GM23338 (cell line): ENCODE data around the gene ZNF76. TPM values are rescaled to one million over a fixed set of nuclear protein-coding genes. Genes with fewer than 3 reads are reported as not detected.
"Not testable (repeated sequence)": the region's sequence is repeated elsewhere in the genome, so short reads cannot be mapped to it uniquely, and the experiment has no call there.

Experiments
- ATAC-seq: fragments of 200-7000 bp; cut with Tn5 transposase; 3 replicates; pipeline ENCODE4 v1.9.1; 2020
- DNase-seq: peaks from one replicate; pipeline ENCODE4 v3.0.0-alpha.2; 2015; ENCODE audit warnings: low spot score
- H2AFZ ChIP-seq: fragments of 200-600 bp; sonication (generic); 2 replicates; pipeline ENCODE4 v1.8.0; 2016; ENCODE audit warnings: antibody characterized with exemption, mild to moderate bottlenecking, moderate library complexity
- H3F3A ChIP-seq: fragments of 200-600 bp; sonication (generic); replicated peaks from 2 replicates; pipeline ENCODE4 v1.8.0; 2017; ENCODE audit warnings: antibody characterized with exemption, mixed run types, low read depth
- H3K27ac ChIP-seq: fragments of 200-600 bp; sonication (generic); 2 replicates; pipeline ENCODE4 v1.6.1; 2016; ENCODE audit warnings: low read depth
- H3K27me3 ChIP-seq: fragments of 200-600 bp; sonication (generic); 2 replicates; pipeline ENCODE4 v1.8.0; 2016; ENCODE audit warnings: mild to moderate bottlenecking, mixed run types, moderate library complexity; ENCODE audit not compliant: insufficient read depth
- H3K36me3 ChIP-seq: fragments of 200-600 bp; sonication (generic); 2 replicates; pipeline ENCODE4 v1.8.0; 2016; ENCODE audit warnings: mild to moderate bottlenecking; ENCODE audit not compliant: insufficient read depth
- H3K4me1 ChIP-seq: fragments of 200-600 bp; sonication (generic); 2 replicates; pipeline ENCODE4 v1.8.0; 2016; ENCODE audit warnings: mild to moderate bottlenecking, moderate library complexity; ENCODE audit not compliant: insufficient read depth
- H3K4me2 ChIP-seq: fragments of 200-600 bp; sonication (generic); 2 replicates; pipeline ENCODE4 v1.7.1; 2017; ENCODE audit warnings: mixed run types
- H3K4me3 ChIP-seq: fragments of 200-600 bp; sonication (generic); 2 replicates; pipeline ENCODE4 v1.6.1; 2016; ENCODE audit warnings: mixed run types
- H3K79me2 ChIP-seq: fragments of 200-600 bp; sonication (generic); replicated peaks from 2 replicates; pipeline ENCODE4 v1.8.0; 2017; ENCODE audit warnings: mild to moderate bottlenecking; ENCODE audit not compliant: insufficient read depth
- H3K9me2 ChIP-seq: fragments of 200-600 bp; sonication (generic); 2 replicates; pipeline ENCODE4 v1.8.0; 2017; ENCODE audit not compliant: insufficient read depth
- H4K20me1 ChIP-seq: fragments of 200-600 bp; sonication (generic); replicated peaks from 2 replicates; pipeline ENCODE4 v1.8.0; 2017; ENCODE audit warnings: mild to moderate bottlenecking; ENCODE audit not compliant: insufficient read depth
- H3K27ac Mint-ChIP-seq: 2 replicates; pipeline ENCODE4 v1.8.0; 2020; ENCODE audit warnings: inconsistent platforms, mild to moderate bottlenecking, moderate library complexity, mixed read lengths
- H3K27me3 Mint-ChIP-seq: 3 replicates; pipeline ENCODE4 v1.8.0; 2022; ENCODE audit warnings: low read depth, mild to moderate bottlenecking, moderate library complexity, mixed read lengths, inconsistent platforms; ENCODE audit not compliant: insufficient read depth, poor library complexity
- H3K36me3 Mint-ChIP-seq: 3 replicates; pipeline ENCODE4 v1.8.0; 2021; ENCODE audit warnings: low read depth, mild to moderate bottlenecking, inconsistent platforms, moderate library complexity, mixed read lengths
- H3K4me1 Mint-ChIP-seq: 3 replicates; pipeline ENCODE4 v1.8.0; 2020; ENCODE audit warnings: mild to moderate bottlenecking, inconsistent platforms, mixed read lengths
- H3K4me3 Mint-ChIP-seq: 3 replicates; pipeline ENCODE4 v1.8.0; 2021; ENCODE audit warnings: moderate library complexity, mild to moderate bottlenecking, inconsistent platforms, mixed read lengths
- H3K9me3 Mint-ChIP-seq: 3 replicates; pipeline ENCODE4 v1.8.0; 2020; ENCODE audit warnings: moderate library complexity, mild to moderate bottlenecking, inconsistent platforms, mixed read lengths
- CREB1 ChIP-seq: fragments of 250-450 bp; sonication (Bioruptor Pico); IDR thresholded peaks from 2 replicates; pipeline ENCODE4 v1.5.0; 2020; ENCODE audit warnings: low read depth, mild to moderate bottlenecking, moderate library complexity
- EZH2phosphoT487 ChIP-seq: fragments of 200-600 bp; sonication (generic); IDR thresholded peaks from one replicate; pipeline ENCODE4 v1.8.1; 2018; ENCODE audit warnings: antibody characterized with exemption; ENCODE audit not compliant: unreplicated experiment
- NANOG ChIP-seq: IDR thresholded peaks from 2 replicates; pipeline ENCODE4 v1.6.1; 2016; ENCODE audit warnings: antibody characterized with exemption, borderline replicate concordance
- POLR2AphosphoS5 ChIP-seq: IDR thresholded peaks from 2 replicates; pipeline ENCODE4 v1.6.1; 2016; ENCODE audit warnings: antibody characterized with exemption, low read depth
- STAT1 ChIP-seq: IDR thresholded peaks from one replicate; pipeline ENCODE4 v1.6.1; 2016; ENCODE audit warnings: antibody characterized with exemption; ENCODE audit not compliant: unreplicated experiment
- ZNF114 ChIP-seq: fragments of 250-450 bp; sonication (Bioruptor Pico); IDR thresholded peaks from 2 replicates; pipeline ENCODE4 v1.5.0; 2020; ENCODE audit warnings: mild to moderate bottlenecking, moderate library complexity
- ZNF331 ChIP-seq: fragments of 250-450 bp; sonication (Bioruptor Pico); IDR thresholded peaks from 2 replicates; pipeline ENCODE4 v1.5.0; 2020; ENCODE audit warnings: low read depth, mild to moderate bottlenecking, moderate library complexity
- polyA plus RNA-seq: library from polyadenylated mRNA; unstranded; fragments of >200 nt; fragmentation: Nextera tagmentation; extraction: Ambion mirVana; gene quantifications from 2 replicates; pipeline ENCODE4 v1.2.1, GENCODE V29; 2016
- total RNA-seq: library from RNA; depleted of rRNA; stranded (reverse); fragments of >200 nt; shearing (Covaris generic); gene quantifications from 2 replicates; pipeline ENCODE4 v1.2.3, GENCODE V29; 2014
- TF ChIP-seq, protein P1 (sequence below), 2 experiments: fragments of 200-600 bp in 1 of 2; sonication (generic) in 1 of 2; conservative IDR thresholded peaks; 2 replicates each; pipeline versions ENCODE4 v1.5.1 to v1.6.1; 2016 to 2017; ENCODE audit warnings: antibody characterized with exemption in 2 of 2, low read depth in 2 of 2, mild to moderate bottlenecking in 2 of 2, moderate library complexity in 1 of 2

Gene ZNF76
- total and polyA plus RNA-seq, 2 experiments from 2014 or later: 12.5 to 18.8 TPM

DNA sequence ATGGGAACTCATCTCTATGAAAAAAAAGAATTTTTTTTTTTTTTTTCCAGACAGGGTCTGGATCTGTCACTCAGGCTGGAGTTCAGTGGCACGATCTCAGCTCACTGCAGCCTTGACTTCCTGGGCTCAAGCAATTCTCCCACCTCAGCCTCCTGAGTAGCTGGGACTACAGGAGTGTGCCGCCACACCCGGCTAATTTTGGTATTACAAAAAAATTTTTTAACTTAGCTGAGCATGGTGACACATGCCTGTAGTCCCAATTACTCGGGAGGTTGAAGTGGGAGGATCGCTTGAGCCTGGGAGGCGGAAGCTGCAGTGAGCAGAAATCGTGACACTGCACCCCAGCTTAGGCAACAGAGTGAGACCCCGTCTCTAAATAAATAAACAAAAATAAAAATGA, 45.6 kb downstream of the ZNF76 start:
- Histone ChIP-seq H2AFZ (no peak overlapping the region), H3F3A (no peaks in the 10 kb centered on the region), H3K9me2 (no peaks in the 10 kb centered on the region), H3K36me3 (no peaks in the 10 kb centered on the region), H3K4me2 (no peak overlapping the region), H4K20me1 (no peaks in the 10 kb centered on the region), H3K27ac (no peak overlapping the region), H3K27me3 (no peaks in the 10 kb centered on the region), H3K79me2 (no peaks in the 10 kb centered on the region), H3K4me3 (no peak overlapping the region), H3K4me1 (peaks cover 11% of the 10 kb centered on the region)
- Mint-ChIP-seq H3K4me3 (no peak overlapping the region), H3K36me3 (peaks cover 3% of the 10 kb centered on the region; the same call in 1 of the 3 replicates), H3K27me3 (peaks cover 3% of the 10 kb centered on the region), H3K9me3 (no peaks in the 10 kb centered on the region), H3K27ac (no peak overlapping the region), H3K4me1 (peaks cover 13% of the 10 kb centered on the region)
- peak; percentile 49 for DNase-seq
- peak; percentile 32; the same call in 2 of the 3 replicates for ATAC-seq
- TF ChIP-seq, protein P1, sequence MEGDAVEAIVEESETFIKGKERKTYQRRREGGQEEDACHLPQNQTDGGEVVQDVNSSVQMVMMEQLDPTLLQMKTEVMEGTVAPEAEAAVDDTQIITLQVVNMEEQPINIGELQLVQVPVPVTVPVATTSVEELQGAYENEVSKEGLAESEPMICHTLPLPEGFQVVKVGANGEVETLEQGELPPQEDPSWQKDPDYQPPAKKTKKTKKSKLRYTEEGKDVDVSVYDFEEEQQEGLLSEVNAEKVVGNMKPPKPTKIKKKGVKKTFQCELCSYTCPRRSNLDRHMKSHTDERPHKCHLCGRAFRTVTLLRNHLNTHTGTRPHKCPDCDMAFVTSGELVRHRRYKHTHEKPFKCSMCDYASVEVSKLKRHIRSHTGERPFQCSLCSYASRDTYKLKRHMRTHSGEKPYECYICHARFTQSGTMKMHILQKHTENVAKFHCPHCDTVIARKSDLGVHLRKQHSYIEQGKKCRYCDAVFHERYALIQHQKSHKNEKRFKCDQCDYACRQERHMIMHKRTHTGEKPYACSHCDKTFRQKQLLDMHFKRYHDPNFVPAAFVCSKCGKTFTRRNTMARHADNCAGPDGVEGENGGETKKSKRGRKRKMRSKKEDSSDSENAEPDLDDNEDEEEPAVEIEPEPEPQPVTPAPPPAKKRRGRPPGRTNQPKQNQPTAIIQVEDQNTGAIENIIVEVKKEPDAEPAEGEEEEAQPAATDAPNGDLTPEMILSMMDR (conservative IDR thresholded peaks at IDR 0.05; ENCODE audit: low read depth in 2 of 2): peak; percentile 17 to 26; a peak in 2 of 4 replicates
- TF ChIP-seq POLR2AphosphoS5: no peak

DNA sequence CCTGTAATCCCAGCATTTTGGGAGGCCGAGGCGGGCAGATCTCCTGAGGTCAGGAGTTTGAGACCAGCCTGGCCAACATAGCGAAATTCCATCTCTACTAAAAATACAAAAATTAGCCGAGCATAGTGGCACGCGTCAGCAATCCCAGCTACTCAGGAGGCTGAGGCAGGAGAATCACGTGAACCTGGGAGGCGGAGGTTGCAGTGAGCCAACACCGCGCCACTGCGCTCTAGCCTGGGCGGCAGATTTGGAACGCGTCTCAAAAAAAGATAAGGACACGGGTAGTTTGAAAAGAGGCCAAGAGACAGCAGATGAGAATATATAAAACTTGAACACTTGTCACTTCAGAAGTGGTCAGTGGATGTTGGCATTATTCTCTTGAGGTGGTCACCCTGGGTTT, 47.6 kb downstream of the ZNF76 start:
- peaks cover 13% of the 10 kb centered on the region for H3K4me1 Mint-ChIP-seq
- not testable (repeated sequence) for H2AFZ ChIP-seq, H3K36me3 Mint-ChIP-seq, H3K36me3 ChIP-seq, H3K27me3 ChIP-seq, H3K4me2 ChIP-seq, H3K9me2 ChIP-seq, H3F3A ChIP-seq, H3K9me3 Mint-ChIP-seq, H4K20me1 ChIP-seq, H3K27ac Mint-ChIP-seq, H3K27ac ChIP-seq, H3K4me3 ChIP-seq, H3K4me3 Mint-ChIP-seq, H3K27me3 Mint-ChIP-seq, ATAC-seq, DNase-seq, H3K79me2 ChIP-seq
- H3K4me1 ChIP-seq: peaks cover 11% of the 10 kb centered on the region

DNA sequence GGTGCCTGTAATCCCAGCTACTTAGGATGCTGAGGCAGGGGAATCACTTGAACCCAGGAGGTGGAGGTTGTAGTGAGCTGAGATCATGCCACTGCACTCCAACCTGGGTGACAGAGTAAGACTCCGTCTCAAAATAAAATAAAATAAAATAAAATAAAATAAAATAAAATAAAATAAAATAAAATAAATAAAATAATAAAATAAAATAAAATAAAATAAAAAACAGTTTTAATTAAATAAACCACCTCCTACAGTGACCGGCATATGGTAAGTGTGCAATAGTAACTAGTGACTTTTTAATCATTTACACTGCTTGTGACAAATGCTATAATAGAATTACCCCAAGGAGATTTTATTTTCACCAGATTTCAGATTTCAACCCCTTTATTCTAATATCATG, 49.0 kb downstream of the ZNF76 start:
- not testable (repeated sequence) for H3K36me3 ChIP-seq, H3K4me2 ChIP-seq, H3K4me3 ChIP-seq, H3K4me1 Mint-ChIP-seq, DNase-seq, H3K4me1 ChIP-seq, H2AFZ ChIP-seq, H3F3A ChIP-seq, H3K36me3 Mint-ChIP-seq, H3K4me3 Mint-ChIP-seq, H3K27me3 Mint-ChIP-seq, H3K27ac Mint-ChIP-seq, H3K9me2 ChIP-seq, ATAC-seq, H3K27ac ChIP-seq, H3K27me3 ChIP-seq, H4K20me1 ChIP-seq, H3K79me2 ChIP-seq, H3K9me3 Mint-ChIP-seq

DNA sequence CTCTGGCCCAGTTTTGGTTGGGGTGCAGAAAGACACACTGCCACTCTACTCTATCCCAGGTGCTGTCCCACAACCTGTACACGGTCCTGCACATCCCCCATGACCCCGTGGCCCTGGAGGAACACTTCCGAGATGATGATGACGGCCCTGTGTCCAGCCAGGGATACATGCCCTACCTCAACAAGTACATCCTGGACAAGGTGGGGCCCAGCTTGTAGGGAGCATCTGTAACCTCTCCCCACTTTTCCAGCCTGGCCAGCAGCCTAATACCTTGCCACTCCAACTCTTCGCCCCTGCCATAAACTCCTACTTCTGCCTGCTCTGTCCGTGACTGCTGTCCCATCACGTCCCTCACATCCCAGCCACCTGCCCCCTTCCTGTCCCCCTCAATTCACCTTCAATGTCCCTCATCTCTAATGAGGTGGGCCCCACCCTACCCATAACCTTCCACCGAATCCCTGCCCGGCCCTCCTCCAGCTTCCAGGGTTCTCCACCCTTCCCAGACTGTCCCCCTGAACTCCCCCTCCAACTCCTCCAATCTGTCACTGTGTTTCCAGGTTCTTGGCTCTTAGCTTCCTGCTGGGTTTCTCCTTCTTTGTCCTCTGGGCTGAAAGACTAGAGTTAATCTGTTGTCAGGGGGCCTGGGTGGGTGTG, 50.2 kb downstream of the ZNF76 start:
- H3K36me3 Mint-ChIP-seq: no peaks in the 10 kb centered on the region; the same call in 2 of the 3 replicates
- no peaks in the 10 kb centered on the region for H3K4me1 ChIP-seq
- H4K20me1 ChIP-seq: no peaks in the 10 kb centered on the region
- no peak for ATAC-seq
- H3K79me2 ChIP-seq: no peaks in the 10 kb centered on the region
- no peaks in the 10 kb centered on the region for H3K9me3 Mint-ChIP-seq
- H3K27me3 Mint-ChIP-seq: peaks cover 7% of the 10 kb centered on the region
- DNase-seq: no peak
- no peaks in the 10 kb centered on the region; the same call in 2 of the 3 replicates for H3K4me1 Mint-ChIP-seq
- H3K4me3 ChIP-seq: no peak overlapping the region
- H3F3A ChIP-seq: no peaks in the 10 kb centered on the region
- no peaks in the 10 kb centered on the region for H3K9me2 ChIP-seq
- no peaks in the 10 kb centered on the region for H3K36me3 ChIP-seq
- no peak overlapping the region for H3K27ac ChIP-seq
- H3K27ac Mint-ChIP-seq: no peak overlapping the region
- H3K27me3 ChIP-seq: no peaks in the 10 kb centered on the region
- H2AFZ ChIP-seq: no peak overlapping the region
- no peak overlapping the region for H3K4me3 Mint-ChIP-seq
- H3K4me2 ChIP-seq: no peak overlapping the region
- TF ChIP-seq ZNF331 (CRISPR knock-in tag): no peak
- TF ChIP-seq ZNF114 (CRISPR knock-in tag): no peak
- TF ChIP-seq, protein P1 (conservative IDR thresholded peaks at IDR 0.05; ENCODE audit: low read depth in 2 of 2): no peak
- TF ChIP-seq EZH2phosphoT487: no peak
- TF ChIP-seq NANOG: no peak
- TF ChIP-seq POLR2AphosphoS5: no peak
- TF ChIP-seq STAT1: no peak
- TF ChIP-seq CREB1 (CRISPR knock-in tag): no peak
